ENCODE measurements around the gene KSR2.

The KSR2 gene

DNA sequence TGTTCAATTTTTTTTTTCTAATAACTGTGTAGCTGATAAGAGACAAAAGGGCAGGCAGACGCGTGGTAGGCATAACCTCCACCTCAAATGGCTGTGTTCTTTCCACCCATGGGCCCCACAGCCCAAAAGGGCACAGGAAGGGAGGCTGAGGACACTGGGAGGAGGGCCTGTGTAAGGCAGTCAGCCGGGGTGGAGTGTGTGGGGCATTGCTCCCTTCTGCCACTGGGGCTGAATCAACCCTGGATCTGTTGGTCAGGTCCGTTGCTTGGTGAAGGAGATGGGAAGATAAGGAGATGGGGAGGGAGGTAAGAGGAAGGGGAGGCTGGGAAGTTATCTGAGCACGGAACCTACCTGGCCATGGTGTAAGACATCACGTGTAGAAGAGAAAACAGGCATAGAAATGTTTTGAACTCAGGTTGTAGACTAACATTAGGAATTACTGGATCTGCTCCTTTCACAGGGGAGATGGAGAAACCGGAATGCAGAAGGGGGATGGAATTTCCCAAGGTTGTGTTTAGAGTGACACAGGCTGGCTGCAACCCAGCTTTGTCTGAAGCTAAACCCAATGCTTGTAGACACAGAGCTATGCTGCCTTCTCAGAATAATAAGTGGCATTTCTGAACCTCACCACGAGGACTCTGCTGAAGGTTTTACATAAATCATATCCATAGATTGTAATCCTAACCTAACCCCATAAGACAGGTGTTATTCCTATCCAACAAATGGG lies 468.9 kb downstream of the KSR2 start:
- no peaks in the 10 kb centered on the region for H3K4me1 Mint-ChIP-seq
- peaks cover 9% of the 10 kb centered on the region for H3K27me3 Mint-ChIP-seq
- no peaks in the 10 kb centered on the region for H3K9me3 Mint-ChIP-seq
- ATAC-seq (no peak), DNase-seq (no peak)
- H3K27ac Mint-ChIP-seq, result no peak overlapping the region
- H3K4me3 Mint-ChIP-seq, result no peak overlapping the region

- Mint-ChIP-seq H3K4me3 (no peak overlapping the region), H3K9me3 (no peaks in the 10 kb centered on the region), H3K4me1 (no peaks in the 10 kb centered on the region), H3K27me3 (peaks cover 9% of the 10 kb centered on the region), H3K27ac (no peak overlapping the region)
- ATAC-seq (no peak), DNase-seq (no peak)
Observed at GRCh38 chr12:117498880-117499279, 469.9 kb downstream of the KSR2 start.

DNA sequence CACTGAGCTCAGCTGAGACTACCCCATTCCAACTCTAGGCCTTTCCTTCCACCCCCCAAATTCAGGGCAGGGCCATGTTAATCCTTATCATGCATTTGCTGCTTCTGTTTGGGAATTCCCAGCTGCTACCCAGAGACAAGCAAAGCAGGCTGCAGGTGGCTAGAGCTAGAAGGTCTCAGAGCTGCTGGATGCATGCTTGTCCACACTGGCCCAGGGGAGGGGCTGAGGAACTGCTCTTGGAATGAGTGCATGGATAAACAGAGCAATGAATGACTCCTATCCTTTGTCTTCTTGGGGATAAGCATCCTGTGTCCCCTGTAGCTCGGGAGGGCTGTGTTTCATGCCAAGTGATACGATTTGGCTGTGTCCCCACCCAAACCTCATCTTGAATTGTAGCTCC lies 470.5 kb downstream of the KSR2 start:
- Mint-ChIP-seq H3K27ac (no peak overlapping the region), H3K9me3 (no peaks in the 10 kb centered on the region), H3K4me3 (no peak overlapping the region), H3K4me1 (no peaks in the 10 kb centered on the region), H3K27me3 (peaks cover 9% of the 10 kb centered on the region)
- DNase-seq (no peak), ATAC-seq (no peak)

DNA sequence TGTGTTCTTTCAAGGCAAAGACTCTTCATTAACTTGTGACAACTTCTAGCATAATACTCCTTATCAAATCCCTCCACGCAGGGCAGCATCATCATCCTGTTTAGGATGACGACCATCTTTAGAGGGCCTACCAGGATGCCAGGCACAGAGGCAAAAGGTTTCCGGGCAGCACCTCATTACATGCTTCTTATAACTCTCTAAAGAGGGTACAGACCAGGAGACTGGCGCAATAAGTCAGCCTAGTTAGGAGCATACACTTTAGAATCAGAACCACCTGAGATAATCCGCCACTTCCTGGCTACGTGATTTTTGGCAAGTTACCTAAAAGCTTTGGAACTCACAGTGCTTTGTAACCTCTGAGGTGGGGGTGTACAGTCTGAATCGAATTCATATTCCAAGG lies 471.4 kb downstream of the KSR2 start:
- DNase-seq (no peak), ATAC-seq (no peak)
- H3K27ac Mint-ChIP-seq, result no peak overlapping the region
- H3K9me3 Mint-ChIP-seq, result no peaks in the 10 kb centered on the region
- H3K4me3 Mint-ChIP-seq, result no peak overlapping the region
- peaks cover 9% of the 10 kb centered on the region for H3K27me3 Mint-ChIP-seq
- no peaks in the 10 kb centered on the region for H3K4me1 Mint-ChIP-seq

- Mint-ChIP-seq H3K27ac (no peak overlapping the region), H3K9me3 (no peaks in the 10 kb centered on the region), H3K4me1 (no peaks in the 10 kb centered on the region), H3K27me3 (peaks cover 9% of the 10 kb centered on the region), H3K4me3 (no peak overlapping the region)
- ATAC-seq (no peak), DNase-seq (no peak)
Observed at GRCh38 chr12:117494833-117495655, 473.7 kb downstream of the KSR2 start.

DNA sequence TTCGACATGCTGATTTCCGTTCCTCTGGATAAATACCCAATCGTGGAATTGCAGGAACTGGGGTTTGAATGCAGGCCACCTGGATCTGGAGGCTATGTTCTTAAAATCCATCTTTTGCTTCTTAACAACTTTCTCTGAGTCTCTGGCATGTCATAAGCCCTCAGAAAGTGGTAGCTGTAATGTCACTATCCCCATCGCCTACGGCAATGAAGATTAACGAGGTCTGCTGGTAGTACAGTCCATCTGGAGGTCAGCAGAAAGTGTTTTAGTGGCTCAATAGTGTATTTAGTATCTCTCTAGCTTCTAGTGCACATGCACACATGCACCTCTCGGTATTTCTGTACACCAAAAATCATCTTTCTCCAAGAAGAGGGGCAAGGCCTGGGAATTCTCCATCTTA lies 477.1 kb downstream of the KSR2 start:
- H3K27ac Mint-ChIP-seq, result no peak overlapping the region
- no peaks in the 10 kb centered on the region for H3K9me3 Mint-ChIP-seq
- ATAC-seq, result no peak
- DNase-seq, result no peak
- H3K4me1 Mint-ChIP-seq, result no peaks in the 10 kb centered on the region
- H3K4me3 Mint-ChIP-seq, result no peak overlapping the region
- no peaks in the 10 kb centered on the region for H3K27me3 Mint-ChIP-seq

DNA sequence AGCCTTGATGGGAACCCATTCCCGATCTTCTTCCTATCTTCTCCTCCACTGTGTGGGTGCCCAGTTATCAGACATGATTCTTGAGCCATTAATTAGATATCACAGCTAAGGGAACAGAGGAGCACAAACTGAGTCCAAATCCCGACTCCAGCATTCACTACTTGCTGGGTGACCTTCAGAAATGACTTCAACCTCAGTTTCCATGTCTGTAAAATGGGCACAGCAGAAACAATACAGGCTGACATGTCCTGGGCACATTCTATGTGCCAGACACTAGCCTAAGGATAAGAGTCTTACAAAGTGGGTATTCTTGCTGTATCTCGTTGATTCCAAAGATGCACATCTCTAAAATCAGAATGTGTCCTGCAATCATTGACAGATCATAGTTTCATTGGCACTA lies 478.7 kb downstream of the KSR2 start:
- no peaks in the 10 kb centered on the region for H3K4me1 Mint-ChIP-seq
- H3K27ac Mint-ChIP-seq, result no peak overlapping the region
- no peak overlapping the region for H3K4me3 Mint-ChIP-seq
- DNase-seq (no peak), ATAC-seq (no peak)
- H3K27me3 Mint-ChIP-seq, result no peaks in the 10 kb centered on the region
- H3K9me3 Mint-ChIP-seq, result no peaks in the 10 kb centered on the region

DNA sequence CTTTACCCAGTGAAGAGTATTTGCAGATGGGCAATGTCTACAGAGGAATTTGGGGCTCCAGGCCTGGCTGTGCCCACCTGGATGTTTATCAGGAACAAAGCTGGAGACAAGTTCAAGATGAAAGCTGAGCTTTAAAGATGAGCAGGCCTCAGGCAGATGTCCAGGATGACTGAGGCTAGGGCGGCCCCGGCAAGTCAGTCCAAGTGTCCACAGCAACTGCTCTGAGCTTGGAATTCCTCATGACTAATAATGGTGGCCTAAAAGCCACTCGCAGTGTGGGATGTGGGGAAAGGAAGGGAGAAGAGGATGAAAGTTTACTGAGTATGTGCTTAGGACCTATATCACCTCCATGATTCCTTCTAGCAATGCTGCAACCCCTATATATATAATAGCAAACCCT lies 479.1 kb downstream of the KSR2 start:
- Mint-ChIP-seq H3K4me3 (no peak overlapping the region), H3K27me3 (peaks cover under 1% of the 10 kb centered on the region), H3K4me1 (no peaks in the 10 kb centered on the region), H3K9me3 (no peaks in the 10 kb centered on the region), H3K27ac (no peak overlapping the region)
- DNase-seq (no peak), ATAC-seq (no peak)

DNA sequence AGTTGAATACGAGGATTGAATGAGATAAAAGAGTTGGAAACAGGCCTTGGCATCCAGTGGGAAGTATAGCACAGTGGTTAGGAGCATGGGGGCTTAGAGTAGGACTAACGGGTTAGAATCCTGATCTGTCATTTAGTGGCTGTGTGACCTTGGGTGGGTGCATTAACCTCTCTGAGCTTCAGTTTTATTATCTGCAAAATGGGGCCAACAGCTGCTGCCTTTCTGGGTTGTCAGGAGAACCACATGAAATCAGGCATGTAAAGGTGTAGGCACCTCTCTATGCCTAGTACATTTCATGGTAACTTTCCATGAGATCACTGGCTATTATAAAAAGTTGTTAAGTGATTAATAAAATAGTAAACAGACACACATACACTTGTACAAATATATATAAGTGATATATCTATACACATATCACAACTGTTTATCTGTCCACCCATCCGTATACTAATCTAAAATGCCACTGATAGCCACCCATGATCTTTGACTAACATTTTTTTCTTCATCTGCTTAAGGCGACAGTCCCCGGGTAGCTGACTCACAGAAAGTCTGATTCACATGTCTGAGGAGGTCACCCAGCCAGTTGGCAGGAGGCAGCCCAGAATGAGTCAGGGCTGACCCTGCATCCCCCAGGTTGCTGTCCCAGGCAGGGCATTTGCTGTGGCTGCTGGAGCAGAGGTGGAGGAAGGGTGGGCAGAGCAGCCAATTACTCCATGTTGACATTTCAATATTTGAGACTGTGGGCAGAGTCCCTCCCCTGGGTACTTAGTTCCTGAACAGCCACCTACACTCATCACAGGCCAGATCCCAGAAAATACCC lies 481.7 kb downstream of the KSR2 start:
- DNase-seq (no peak), ATAC-seq (no peak)
- Mint-ChIP-seq H3K4me3 (no peak overlapping the region), H3K27ac (no peak overlapping the region), H3K9me3 (no peaks in the 10 kb centered on the region), H3K4me1 (no peaks in the 10 kb centered on the region), H3K27me3 (peaks cover 8% of the 10 kb centered on the region)

GRCh38 chr12:117485984-117486839 lies 482.6 kb downstream of the KSR2 start:
- H3K4me1 Mint-ChIP-seq, result no peaks in the 10 kb centered on the region
- DNase-seq (no peak), ATAC-seq (no peak)
- H3K9me3 Mint-ChIP-seq, result peaks cover 0 to 8% of the 10 kb centered on the region in 2 donors
- no peak overlapping the region for H3K27ac Mint-ChIP-seq
- no peak overlapping the region for H3K4me3 Mint-ChIP-seq
- peaks cover 8% of the 10 kb centered on the region for H3K27me3 Mint-ChIP-seq

DNA sequence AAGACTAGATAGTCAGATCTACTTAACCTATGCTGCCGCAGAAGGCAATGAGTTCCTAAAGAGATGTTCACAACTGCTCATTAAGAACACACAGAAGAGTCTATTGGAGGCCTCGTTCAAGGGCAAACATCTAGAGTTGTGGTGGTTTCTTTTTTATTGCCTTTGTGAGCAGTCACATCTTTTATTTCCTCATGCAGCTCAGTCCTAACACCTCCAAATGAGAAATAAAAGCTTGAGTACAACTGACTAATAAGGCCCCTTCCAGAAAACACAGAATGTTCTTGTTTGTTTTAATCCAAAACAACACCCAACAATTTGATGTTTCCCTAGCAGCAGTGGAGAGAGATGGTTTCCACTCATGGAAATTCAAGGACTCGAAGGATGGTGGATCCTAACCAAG lies 483.9 kb downstream of the KSR2 start:
- ATAC-seq (no peak), DNase-seq (no peak)
- Mint-ChIP-seq H3K27ac (no peak overlapping the region), H3K9me3 (peaks cover 0 to 9% of the 10 kb centered on the region in 2 donors), H3K27me3 (peaks cover 8% of the 10 kb centered on the region), H3K4me1 (no peaks in the 10 kb centered on the region), H3K4me3 (no peak overlapping the region)

- Mint-ChIP-seq H3K9me3 (peaks cover 0 to 9% of the 10 kb centered on the region in 2 donors), H3K27ac (no peak overlapping the region), H3K27me3 (peaks cover 8% of the 10 kb centered on the region), H3K4me3 (no peak overlapping the region), H3K4me1 (no peaks in the 10 kb centered on the region)
- DNase-seq (no peak), ATAC-seq (no peak)
Observed at GRCh38 chr12:117483501-117483900, 485.3 kb downstream of the KSR2 start.

DNA sequence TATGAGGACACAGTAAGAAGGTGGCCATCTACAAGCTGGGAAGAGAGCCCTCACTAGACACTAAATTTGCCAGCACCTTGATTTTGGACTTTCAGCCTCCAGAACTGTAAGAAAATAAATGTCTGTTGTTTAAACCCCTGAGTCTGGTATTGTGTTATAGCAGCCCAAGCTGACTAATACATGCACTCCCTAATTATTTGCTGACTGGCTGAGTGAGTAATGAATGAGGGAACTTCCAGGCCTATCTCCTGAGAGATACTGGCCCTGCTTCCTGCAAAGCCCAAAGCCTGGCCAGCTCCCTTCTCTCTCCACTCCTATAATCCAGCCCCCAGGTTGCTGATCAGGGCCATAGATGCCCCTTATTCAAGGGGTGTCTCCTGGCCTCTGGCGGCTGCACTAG lies 487.3 kb downstream of the KSR2 start:
- H3K4me1 Mint-ChIP-seq, result no peaks in the 10 kb centered on the region
- DNase-seq, result no peak
- H3K27ac Mint-ChIP-seq, result no peak overlapping the region
- H3K4me3 Mint-ChIP-seq, result no peak overlapping the region
- no peak for ATAC-seq
- H3K9me3 Mint-ChIP-seq, result peaks cover 0 to 9% of the 10 kb centered on the region in 2 donors
- H3K27me3 Mint-ChIP-seq, result peaks cover 8% of the 10 kb centered on the region

DNA sequence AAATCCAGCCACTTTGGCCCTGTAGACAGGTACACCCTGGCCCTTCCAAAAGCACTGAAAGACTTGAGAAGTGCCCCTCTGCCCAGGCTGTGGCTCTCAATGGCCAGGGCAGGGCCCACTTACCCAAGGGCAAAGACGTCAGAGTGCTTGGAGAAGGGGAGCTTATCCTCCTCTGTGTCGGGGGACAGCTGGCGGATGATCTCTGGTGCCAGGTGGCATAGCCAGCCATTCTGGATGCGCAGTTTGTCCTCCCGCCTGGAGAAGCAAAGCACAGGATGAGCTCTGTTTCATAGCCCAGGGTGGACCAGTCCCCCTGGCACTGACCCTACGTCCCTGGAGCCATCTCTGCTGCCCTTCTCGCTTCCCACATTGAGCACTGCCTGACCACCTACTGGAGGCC lies 492.4 kb downstream of the KSR2 start:
- H3K9me3 Mint-ChIP-seq, result peaks cover 12 to 16% of the 10 kb centered on the region in 2 donors
- no peaks in the 10 kb centered on the region for H3K4me1 Mint-ChIP-seq
- H3K4me3 Mint-ChIP-seq, result no peak overlapping the region
- H3K27ac Mint-ChIP-seq, result no peak overlapping the region
- ATAC-seq (no peak), DNase-seq (no peak)
- peaks cover 9% of the 10 kb centered on the region for H3K27me3 Mint-ChIP-seq

DNA sequence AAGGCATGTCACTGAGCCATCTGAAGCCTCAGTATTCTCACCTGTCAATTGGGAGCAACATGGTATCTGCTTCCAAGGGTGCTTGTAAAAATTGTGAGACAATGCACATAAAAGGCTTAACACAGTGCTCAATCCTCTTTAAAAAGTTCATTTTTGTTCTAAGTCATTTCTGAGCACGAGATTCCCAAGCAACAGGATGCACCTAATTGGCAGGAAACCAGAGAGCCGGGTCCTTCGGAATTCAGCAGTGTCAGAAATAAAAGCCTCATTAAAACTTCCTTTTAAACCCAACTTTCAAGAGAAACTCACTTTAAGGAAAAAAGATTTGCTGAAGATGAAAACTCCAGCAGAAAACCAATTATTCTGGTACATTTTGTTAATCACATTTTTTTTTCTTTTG lies 494.9 kb downstream of the KSR2 start:
- H3K9me3 Mint-ChIP-seq, result peaks cover 15 to 20% of the 10 kb centered on the region in 2 donors
- no peak for DNase-seq
- H3K27ac Mint-ChIP-seq, result no peak overlapping the region
- H3K4me3 Mint-ChIP-seq, result no peak overlapping the region
- H3K27me3 Mint-ChIP-seq, result peaks cover 9% of the 10 kb centered on the region
- no peak for ATAC-seq
- no peaks in the 10 kb centered on the region for H3K4me1 Mint-ChIP-seq

Data from stimulated activated naive CD8-positive, alpha-beta T cell treated with anti-CD3 and anti-CD28 coated beads, Interleukin-15, amount 100 ng/mL, for 72 hours (primary cell).